ENCODE measurements around the gene MYO5B.

DNA sequence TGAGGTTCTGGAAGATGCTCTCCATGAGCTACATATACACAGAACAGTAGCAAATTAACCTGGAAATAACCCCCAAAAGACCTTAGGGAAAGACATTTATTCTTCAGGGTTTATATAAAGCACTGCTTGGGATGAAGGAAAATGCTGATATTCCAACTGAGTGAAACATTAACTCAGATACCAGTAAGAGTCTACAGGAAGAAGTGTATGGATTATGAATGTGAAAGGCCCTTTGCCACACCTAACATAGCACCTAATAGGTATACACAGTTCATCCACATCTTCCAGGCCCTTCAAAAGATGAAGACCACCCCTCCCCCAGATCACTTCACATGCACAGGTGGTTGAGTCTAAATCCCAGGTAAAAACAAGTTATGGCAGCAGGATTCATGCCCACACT is 50.4 kb downstream of the MYO5B start:
- TF ChIP-seq, protein P1, sequence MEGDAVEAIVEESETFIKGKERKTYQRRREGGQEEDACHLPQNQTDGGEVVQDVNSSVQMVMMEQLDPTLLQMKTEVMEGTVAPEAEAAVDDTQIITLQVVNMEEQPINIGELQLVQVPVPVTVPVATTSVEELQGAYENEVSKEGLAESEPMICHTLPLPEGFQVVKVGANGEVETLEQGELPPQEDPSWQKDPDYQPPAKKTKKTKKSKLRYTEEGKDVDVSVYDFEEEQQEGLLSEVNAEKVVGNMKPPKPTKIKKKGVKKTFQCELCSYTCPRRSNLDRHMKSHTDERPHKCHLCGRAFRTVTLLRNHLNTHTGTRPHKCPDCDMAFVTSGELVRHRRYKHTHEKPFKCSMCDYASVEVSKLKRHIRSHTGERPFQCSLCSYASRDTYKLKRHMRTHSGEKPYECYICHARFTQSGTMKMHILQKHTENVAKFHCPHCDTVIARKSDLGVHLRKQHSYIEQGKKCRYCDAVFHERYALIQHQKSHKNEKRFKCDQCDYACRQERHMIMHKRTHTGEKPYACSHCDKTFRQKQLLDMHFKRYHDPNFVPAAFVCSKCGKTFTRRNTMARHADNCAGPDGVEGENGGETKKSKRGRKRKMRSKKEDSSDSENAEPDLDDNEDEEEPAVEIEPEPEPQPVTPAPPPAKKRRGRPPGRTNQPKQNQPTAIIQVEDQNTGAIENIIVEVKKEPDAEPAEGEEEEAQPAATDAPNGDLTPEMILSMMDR (IDR thresholded peaks at IDR 0.05; ENCODE audit: low read depth, low read length, poor library complexity, severe bottlenecking) = no peak
- no peak for TF ChIP-seq EZH2phosphoT487 (IDR thresholded peaks at IDR 0.05; ENCODE audit: borderline replicate concordance, low read length)

Measured in DOHH2 (cell line).